Measurements from ENCODE around the gene EGR4.

EGR4 gene

GRCh38 chr2:73243884-73244570, 49.3 kb downstream of the EGR4 start:
- peak; percentile 65 for DNase-seq (ENCODE audit: low read depth, low spot score)
- no peak overlapping the region for H3K4me3 ChIP-seq (ENCODE audit: low read depth, low read length)
- no peak for TF ChIP-seq CTCF (IDR thresholded peaks at IDR 0.05; ENCODE audit: low read depth, low read length)
- in situ Hi-C loops (cut with HindIII; ENCODE audit: low sequenced_read_pairs) = no loop called here
